Activated naive CD4-positive, alpha-beta T cell treated with anti-CD3 and anti-CD28 coated beads for 36 hours (primary cell): Measurements from ENCODE around the gene TENM4. TPM values are rescaled to one million over a fixed set of nuclear protein-coding genes. Genes with fewer than 3 reads are reported as not detected.

Source experiments
- CTCF ChIA-PET: fragments of 350-600 bp; sonication (Branson Sonifier 250); formaldehyde crosslinking; loops from one replicate; lab custom pipeline; 2021; ENCODE audit warnings: antibody characterized with exemption; lab: Charles Lee
- DNase-seq: peaks from one replicate; pipeline ENCODE4 v3.0.0-alpha.2; 2020
- H3K27ac Mint-ChIP-seq: one replicate; pipeline ENCODE4 v1.8.0; 2021; ENCODE audit warnings: mild to moderate bottlenecking, mixed read lengths
- H3K27me3 Mint-ChIP-seq: one replicate; pipeline ENCODE4 v1.8.0; 2021; ENCODE audit warnings: low read depth, mixed read lengths
- H3K36me3 Mint-ChIP-seq: one replicate; pipeline ENCODE4 v1.8.0; 2021; ENCODE audit warnings: low read depth, mixed read lengths
- H3K4me1 Mint-ChIP-seq: one replicate; pipeline ENCODE4 v1.8.0; 2021; ENCODE audit warnings: low read depth, mixed read lengths
- H3K4me3 Mint-ChIP-seq: one replicate; pipeline ENCODE4 v1.8.0; 2021; ENCODE audit warnings: mild to moderate bottlenecking, moderate library complexity, mixed read lengths
- H3K9me3 Mint-ChIP-seq: one replicate; pipeline ENCODE4 v1.8.0; 2021; ENCODE audit warnings: mixed read lengths
- intact Hi-C: fragments of 100-400 bp; cut with micrococcal nuclease; formaldehyde crosslinking; loops from one replicate; pipeline ENCODE4 v1.15.1; 2023
- total RNA-seq, 2 experiments: library from RNA; stranded (reverse); gene quantifications; one replicate each; pipeline ENCODE4 v1.2.3, GENCODE V29; 2021

TENM4 gene
- total RNA-seq, 2 experiments from 2014 or later = not detected

DNA sequence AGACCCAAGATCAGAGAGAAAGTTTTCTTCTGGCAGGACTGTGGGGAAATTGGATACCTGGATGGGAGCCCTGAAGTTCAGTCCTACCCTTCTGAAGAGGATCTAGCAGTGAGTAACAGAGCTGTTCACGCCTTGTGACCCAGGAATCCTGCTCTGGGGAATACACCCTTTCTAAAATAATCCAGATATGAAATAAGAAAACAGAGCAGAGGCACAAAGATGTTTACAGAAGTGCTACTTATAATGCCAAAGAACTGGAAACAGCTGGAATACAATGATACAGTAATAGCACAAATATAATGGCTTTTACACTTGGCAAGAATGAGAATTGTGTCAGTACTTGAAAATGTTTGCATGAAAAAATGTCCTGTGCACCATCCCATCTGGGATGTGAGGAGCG lies 562.2 kb downstream of the TENM4 start:
- Mint-ChIP-seq H3K4me3 (no peak overlapping the region), H3K27ac (no peak overlapping the region), H3K36me3 (no peaks in the 10 kb centered on the region), H3K9me3 (peaks cover 14% of the 10 kb centered on the region), H3K4me1 (no peaks in the 10 kb centered on the region), H3K27me3 (peaks cover 11% of the 10 kb centered on the region)
- DNase-seq = no peak
- intact Hi-C loops = no loop called here
- CTCF ChIA-PET = no interaction called here

DNA sequence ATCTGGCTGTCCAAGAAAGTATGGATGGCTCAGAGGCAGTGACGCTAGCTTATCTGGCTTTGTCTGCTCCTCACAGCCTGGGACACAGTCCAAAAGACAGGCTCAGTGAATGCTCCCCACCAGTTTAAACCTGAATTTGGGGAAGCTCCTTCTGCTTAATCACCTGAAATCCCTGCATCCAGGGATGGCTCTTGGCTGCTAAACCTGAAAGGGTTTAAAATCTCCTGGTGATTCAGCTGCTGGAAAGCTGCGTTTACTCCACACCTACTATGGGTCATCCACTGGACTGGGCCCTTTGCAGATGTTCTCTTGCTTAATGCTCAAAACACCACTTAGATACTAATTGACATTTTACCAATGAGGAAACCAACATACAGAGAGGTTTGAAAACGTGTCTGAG lies 564.2 kb downstream of the TENM4 start:
- CTCF ChIA-PET = no interaction called here

DNA sequence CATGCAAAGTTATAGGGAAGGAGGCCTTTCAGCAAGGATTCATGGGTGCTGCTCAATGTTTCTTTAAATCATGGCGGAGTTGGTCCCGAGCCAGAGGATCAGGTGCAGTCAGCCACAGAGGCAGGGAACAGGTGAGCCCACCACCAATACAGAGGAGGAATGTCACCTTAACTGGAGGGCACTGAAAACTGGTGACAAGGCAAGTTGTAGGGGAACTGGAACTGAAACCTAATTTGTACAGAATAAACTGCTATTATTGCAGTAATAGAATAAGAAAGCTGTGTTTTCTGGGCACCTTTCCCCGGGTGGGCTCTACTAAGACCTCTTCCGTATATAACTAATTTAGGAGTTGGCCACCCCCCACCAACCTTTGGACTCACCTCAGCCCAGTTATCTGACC lies 570.2 kb downstream of the TENM4 start:
- no peaks in the 10 kb centered on the region for H3K36me3 Mint-ChIP-seq
- intact Hi-C loops = no loop called here
- peaks cover 13% of the 10 kb centered on the region for H3K27me3 Mint-ChIP-seq
- CTCF ChIA-PET = interaction anchor here (0.6 kb wide), 1 partner anchor 227 kb away, joined by 3 read pairs; no protein-coding TSS in a partner anchor
- DNase-seq = no peak
- no peak overlapping the region for H3K4me3 Mint-ChIP-seq
- H3K27ac Mint-ChIP-seq = no peak overlapping the region
- H3K9me3 Mint-ChIP-seq = no peaks in the 10 kb centered on the region
- H3K4me1 Mint-ChIP-seq = no peaks in the 10 kb centered on the region

More for the DNA sequence above, 564.2 kb downstream of the TENM4 start:
- intact Hi-C loops = no loop called here
- no peaks in the 10 kb centered on the region for H3K36me3 Mint-ChIP-seq
- H3K4me1 Mint-ChIP-seq = no peaks in the 10 kb centered on the region
- H3K27ac Mint-ChIP-seq = no peak overlapping the region
- DNase-seq = no peak
- no peak overlapping the region for H3K4me3 Mint-ChIP-seq
- peaks cover 8% of the 10 kb centered on the region for H3K27me3 Mint-ChIP-seq
- peaks cover 14% of the 10 kb centered on the region for H3K9me3 Mint-ChIP-seq

DNA sequence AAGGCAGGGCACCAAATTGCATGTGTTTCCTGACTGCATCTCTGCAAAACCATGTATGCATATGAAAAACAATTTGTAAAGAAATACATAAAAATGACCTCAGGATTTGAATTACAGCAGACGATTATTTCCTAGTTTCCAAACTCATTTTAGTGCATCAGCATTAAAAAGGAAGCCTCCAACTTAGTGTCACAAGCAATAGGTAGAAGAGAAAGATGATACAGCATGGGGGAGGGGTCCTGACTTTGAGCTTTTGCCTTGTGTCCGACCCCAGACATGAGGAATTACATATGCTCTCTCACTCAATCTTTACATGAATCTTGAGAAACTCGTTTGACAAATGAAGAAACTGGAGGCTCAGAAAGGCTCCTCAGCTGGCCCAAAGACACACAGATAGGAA lies 571.5 kb downstream of the TENM4 start:
- Mint-ChIP-seq H3K4me3 (no peak overlapping the region), H3K27ac (no peak overlapping the region), H3K4me1 (no peaks in the 10 kb centered on the region), H3K27me3 (peaks cover 10% of the 10 kb centered on the region), H3K36me3 (no peaks in the 10 kb centered on the region), H3K9me3 (no peaks in the 10 kb centered on the region)
- CTCF ChIA-PET = no interaction called here
- DNase-seq = no peak
- intact Hi-C loops = no loop called here

DNA sequence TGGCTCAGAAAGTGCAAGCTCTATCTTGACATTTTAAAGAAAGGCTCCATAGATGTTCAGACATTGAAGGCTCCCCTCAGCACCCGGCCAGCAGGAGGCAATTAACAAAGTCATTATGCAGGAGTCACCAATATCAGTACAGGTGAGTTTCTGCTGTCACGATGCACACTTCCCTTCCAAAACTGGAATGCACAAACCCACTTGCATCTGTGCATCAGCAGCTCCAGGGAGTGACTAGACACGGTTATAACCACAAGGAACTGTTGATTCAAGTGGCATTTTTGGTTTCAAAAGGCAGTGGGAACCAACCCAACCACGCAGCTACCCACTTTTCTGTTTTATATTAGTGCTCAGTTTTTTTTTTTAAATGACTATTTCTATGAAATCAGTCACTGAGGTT lies 572.3 kb downstream of the TENM4 start:
- intact Hi-C loops = no loop called here
- no peak overlapping the region for H3K27ac Mint-ChIP-seq
- no peaks in the 10 kb centered on the region for H3K36me3 Mint-ChIP-seq
- no peak for DNase-seq
- H3K4me3 Mint-ChIP-seq = no peak overlapping the region
- H3K4me1 Mint-ChIP-seq = no peaks in the 10 kb centered on the region
- H3K9me3 Mint-ChIP-seq = no peaks in the 10 kb centered on the region
- H3K27me3 Mint-ChIP-seq = peaks cover 10% of the 10 kb centered on the region
- CTCF ChIA-PET = no interaction called here

DNA sequence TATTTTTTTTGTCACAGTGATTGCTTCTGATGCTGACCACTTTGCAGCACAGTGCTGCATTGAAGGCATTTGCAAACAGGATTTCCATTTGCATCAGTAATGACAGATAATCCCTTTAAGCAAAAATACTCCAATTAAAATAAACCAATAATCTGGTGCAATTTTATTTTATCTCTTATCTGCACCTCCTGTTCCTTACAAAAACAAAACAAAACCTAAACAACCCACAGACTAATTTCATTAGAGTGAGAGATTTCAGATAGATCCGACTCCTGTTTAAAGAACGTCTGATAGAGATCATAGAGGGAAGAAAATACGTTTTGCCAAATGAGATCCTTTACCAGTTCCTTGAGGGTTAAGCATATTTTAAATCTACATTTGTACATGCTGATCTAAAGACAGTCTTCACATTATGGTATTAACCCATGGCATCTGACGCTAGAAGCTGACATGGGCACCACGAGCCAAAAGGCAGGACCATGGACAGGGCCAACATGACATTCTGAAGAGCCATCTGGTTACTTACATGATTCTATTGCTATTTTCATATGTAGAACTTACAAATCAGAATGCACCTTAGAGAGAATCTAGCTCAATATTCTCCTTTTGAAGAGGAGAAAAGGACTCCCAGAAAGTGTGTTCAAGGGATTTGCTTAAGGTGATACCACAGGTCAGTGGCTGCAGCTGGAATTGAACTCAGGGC lies 580.0 kb downstream of the TENM4 start:
- Mint-ChIP-seq H3K4me1 (no peaks in the 10 kb centered on the region), H3K9me3 (no peaks in the 10 kb centered on the region), H3K4me3 (no peak overlapping the region), H3K27me3 (peaks cover 2% of the 10 kb centered on the region), H3K36me3 (no peaks in the 10 kb centered on the region), H3K27ac (no peak overlapping the region)
- DNase-seq = peak; percentile 18
- CTCF ChIA-PET = no interaction called here
- intact Hi-C loops = no loop called here

DNA sequence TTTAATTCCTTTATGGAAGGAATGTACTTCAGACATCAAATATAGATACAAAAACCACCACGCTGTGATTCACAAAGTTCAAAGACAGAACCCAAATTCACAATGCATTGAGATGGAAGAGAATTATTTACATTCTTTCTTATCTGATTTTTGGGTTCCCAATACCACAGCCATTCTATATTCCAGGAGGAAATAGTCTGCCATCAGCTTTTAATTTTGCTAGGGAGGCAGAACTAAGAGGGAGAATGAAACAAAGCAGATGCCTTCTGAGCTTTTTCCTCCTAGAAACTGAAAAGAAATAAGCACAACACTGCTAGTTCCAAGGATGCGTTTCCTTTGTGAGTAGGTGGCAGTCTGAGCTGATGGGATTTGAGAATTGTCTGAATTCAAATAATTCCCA lies 583.1 kb downstream of the TENM4 start:
- no peak for DNase-seq
- no peaks in the 10 kb centered on the region for H3K36me3 Mint-ChIP-seq
- intact Hi-C loops = no loop called here
- no peaks in the 10 kb centered on the region for H3K27me3 Mint-ChIP-seq
- no peaks in the 10 kb centered on the region for H3K4me1 Mint-ChIP-seq
- H3K27ac Mint-ChIP-seq = no peak overlapping the region
- H3K9me3 Mint-ChIP-seq = no peaks in the 10 kb centered on the region
- CTCF ChIA-PET = no interaction called here
- no peak overlapping the region for H3K4me3 Mint-ChIP-seq

DNA sequence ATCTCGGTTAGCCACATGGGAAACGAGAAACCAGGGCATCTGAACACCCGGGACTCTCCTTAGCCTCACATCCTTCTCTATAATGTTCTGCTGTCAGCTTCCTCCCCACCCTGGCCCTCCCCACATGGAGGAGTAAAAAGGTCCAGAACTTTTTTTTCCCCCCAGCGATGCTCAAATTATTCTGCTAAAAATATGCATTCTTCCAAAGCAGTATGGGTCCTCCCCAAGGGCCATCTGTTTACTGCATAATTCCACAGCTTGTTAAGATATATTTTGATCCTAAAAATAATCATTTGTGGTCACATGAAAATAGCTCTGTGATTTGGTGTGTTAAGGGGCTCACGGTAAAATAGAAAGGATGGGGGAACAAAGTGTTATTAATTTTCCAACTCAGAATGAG lies 584.6 kb downstream of the TENM4 start:
- intact Hi-C loops = no loop called here
- CTCF ChIA-PET = interaction anchor here (0.9 kb wide), 1 partner anchor 40 kb away, joined by 3 read pairs; no protein-coding TSS in a partner anchor
- Mint-ChIP-seq H3K4me3 (no peak overlapping the region), H3K27me3 (no peaks in the 10 kb centered on the region), H3K27ac (no peak overlapping the region), H3K9me3 (no peaks in the 10 kb centered on the region), H3K4me1 (no peaks in the 10 kb centered on the region), H3K36me3 (no peaks in the 10 kb centered on the region)
- DNase-seq = no peak

DNA sequence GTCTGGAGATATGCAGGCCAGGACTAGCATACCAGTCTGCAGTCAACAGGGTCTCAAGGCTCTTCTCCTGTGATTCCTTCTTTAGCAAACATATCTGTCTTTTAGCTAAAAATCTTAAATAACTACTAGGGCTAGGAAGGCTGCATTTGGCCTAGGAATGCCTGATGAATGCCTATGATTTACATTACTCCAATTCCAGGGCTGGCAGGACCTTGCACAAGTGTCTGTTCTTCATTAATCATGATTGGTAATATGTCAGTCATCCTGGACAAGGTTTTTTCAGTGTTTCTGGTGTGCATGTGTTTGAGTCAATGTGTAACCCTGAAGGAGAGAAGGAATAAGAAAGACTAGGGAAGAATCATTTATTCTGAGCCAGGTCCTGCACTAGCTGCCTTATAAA lies 585.7 kb downstream of the TENM4 start:
- no peaks in the 10 kb centered on the region for H3K27me3 Mint-ChIP-seq
- no peaks in the 10 kb centered on the region for H3K36me3 Mint-ChIP-seq
- H3K9me3 Mint-ChIP-seq = no peaks in the 10 kb centered on the region
- intact Hi-C loops = no loop called here
- CTCF ChIA-PET = no interaction called here
- H3K4me1 Mint-ChIP-seq = no peaks in the 10 kb centered on the region
- no peak overlapping the region for H3K4me3 Mint-ChIP-seq
- no peak overlapping the region for H3K27ac Mint-ChIP-seq
- no peak for DNase-seq

DNA sequence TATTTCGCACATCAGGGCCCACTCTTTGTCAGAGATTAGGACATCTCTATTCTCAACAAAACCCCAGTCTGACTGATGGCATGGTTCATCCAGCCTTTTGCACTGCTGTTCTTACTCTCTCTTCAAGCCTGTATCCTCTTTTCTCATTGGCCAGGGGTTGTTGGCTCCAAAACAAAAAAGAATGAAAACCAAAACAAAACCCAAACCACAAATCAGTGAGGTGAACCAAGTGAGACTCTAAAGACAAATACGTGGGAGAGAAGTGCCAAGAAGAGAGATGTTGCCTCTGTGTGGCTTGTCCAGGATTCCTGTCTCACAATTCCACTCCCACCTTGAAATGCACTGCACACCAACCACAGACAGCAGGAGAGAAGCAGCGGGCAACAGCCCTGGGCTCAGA lies 587.3 kb downstream of the TENM4 start:
- Mint-ChIP-seq H3K4me3 (no peak overlapping the region), H3K36me3 (no peaks in the 10 kb centered on the region), H3K4me1 (no peaks in the 10 kb centered on the region), H3K27ac (no peak overlapping the region), H3K27me3 (no peaks in the 10 kb centered on the region), H3K9me3 (no peaks in the 10 kb centered on the region)
- DNase-seq = no peak
- intact Hi-C loops = no loop called here
- CTCF ChIA-PET = no interaction called here

DNA sequence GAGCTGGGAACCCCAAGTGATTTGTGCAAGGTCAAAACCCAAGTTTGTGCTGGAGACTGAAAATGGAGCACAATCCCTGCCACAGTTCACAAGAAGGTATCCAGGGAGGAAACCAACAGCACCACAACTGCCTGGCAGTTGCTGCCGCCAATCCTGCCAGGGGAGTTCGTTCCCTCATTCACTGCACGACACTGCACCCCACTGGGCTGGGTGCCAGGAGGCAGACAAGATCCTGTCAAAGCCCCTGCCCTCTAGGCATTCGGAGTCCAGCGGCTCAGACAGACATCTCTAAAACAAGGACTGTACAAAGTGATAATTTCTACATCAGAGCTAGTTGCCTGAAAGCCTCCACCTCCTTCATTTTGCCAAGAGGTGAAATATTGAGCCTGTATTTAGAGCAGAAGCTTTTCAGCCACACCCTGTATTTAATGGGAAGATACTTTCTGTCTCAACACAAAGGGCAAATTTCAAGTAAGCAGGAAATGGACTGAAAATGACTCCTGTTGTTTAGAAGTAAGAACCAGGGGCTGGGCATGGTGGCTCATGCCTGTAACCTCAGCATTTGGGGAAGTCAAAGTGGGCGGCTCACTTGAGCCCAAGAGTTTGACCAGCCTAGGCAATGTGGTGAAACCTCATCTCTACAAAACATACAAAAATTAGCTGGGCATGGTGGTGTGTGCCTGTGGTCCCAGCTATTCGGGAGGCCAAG lies 588.8 kb downstream of the TENM4 start:
- no peaks in the 10 kb centered on the region for H3K9me3 Mint-ChIP-seq
- CTCF ChIA-PET = interaction anchor here (0.7 kb wide), 1 partner anchor 54 kb away, joined by 3 read pairs; no protein-coding TSS in a partner anchor
- H3K36me3 Mint-ChIP-seq = no peaks in the 10 kb centered on the region
- intact Hi-C loops = no loop called here
- H3K4me1 Mint-ChIP-seq = no peaks in the 10 kb centered on the region
- H3K4me3 Mint-ChIP-seq = no peak overlapping the region
- no peak for DNase-seq
- H3K27me3 Mint-ChIP-seq = peaks cover 2% of the 10 kb centered on the region
- no peak overlapping the region for H3K27ac Mint-ChIP-seq

DNA sequence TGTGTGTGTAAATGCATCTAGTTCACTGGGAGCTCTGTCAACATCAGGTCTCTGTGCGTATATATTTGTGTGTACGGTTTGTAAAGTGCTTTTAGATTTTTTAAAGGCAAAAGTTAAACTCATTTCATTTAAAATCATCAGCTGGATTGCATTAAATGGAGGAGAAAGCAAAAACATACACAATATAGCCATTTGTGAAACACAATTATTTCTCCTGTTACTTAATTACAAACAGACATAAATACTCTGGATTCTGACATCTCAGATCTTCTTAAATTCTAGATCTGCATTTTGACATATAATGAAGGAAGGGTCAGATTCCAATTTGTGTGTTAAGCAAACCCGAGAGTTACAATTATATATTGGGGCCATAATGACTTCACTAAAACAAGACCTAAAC lies 590.8 kb downstream of the TENM4 start:
- H3K9me3 Mint-ChIP-seq = no peaks in the 10 kb centered on the region

DNA sequence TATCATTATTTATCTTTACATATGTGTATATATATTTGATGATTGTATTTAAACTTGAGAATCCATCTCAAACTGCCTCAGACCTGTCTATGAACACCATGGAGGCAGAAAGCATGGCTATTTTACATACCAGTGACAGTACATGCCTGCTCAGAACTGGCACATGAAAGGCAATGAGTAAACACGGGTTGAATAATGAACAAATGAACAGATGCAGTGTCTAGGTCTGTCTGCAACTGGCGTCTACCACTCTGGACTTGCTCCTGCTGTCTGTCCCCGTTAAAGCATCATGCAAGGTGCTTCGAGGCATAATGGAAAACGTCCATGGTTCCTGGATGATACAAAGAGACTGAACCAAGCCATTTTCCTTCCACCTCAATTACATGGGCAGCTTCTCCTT lies 594.6 kb downstream of the TENM4 start:
- Mint-ChIP-seq H3K4me1 (no peaks in the 10 kb centered on the region), H3K9me3 (no peaks in the 10 kb centered on the region), H3K27ac (no peak overlapping the region), H3K27me3 (peaks cover 18% of the 10 kb centered on the region), H3K4me3 (no peak overlapping the region), H3K36me3 (no peaks in the 10 kb centered on the region)
- intact Hi-C loops = no loop called here
- DNase-seq = no peak
- CTCF ChIA-PET = interaction anchor here (0.9 to 2.0 kb wide), 2 partner anchors 39 to 49 kb away, joined by 4 to 5 read pairs; no protein-coding TSS in a partner anchor

More for the DNA sequence above, 590.8 kb downstream of the TENM4 start:
- Mint-ChIP-seq H3K27ac (no peak overlapping the region), H3K4me3 (no peak overlapping the region), H3K27me3 (peaks cover 5% of the 10 kb centered on the region), H3K36me3 (no peaks in the 10 kb centered on the region), H3K4me1 (no peaks in the 10 kb centered on the region)
- CTCF ChIA-PET = no interaction called here
- no peak for DNase-seq
- intact Hi-C loops = no loop called here
